Astrocyte (in vitro differentiated cells and primary cell): ENCODE measurements around the gene N4BP2L1.

Experiments
- CTCF ChIP-seq: IDR thresholded peaks from 2 replicates; pipeline ENCODE4 v1.5.1; 2011; ENCODE audit warnings: low read depth, mild to moderate bottlenecking, inconsistent platforms, low read length, moderate library complexity; ENCODE audit not compliant: insufficient read depth
- EZH2 ChIP-seq: IDR thresholded peaks from 2 replicates; pipeline ENCODE4 v1.6.1; 2012; ENCODE audit warnings: mild to moderate bottlenecking, low read length, inconsistent platforms; ENCODE audit not compliant: insufficient read depth

GRCh38 chr13:32415019-32415418, 12.9 kb downstream of the N4BP2L1 start:
- TF ChIP-seq CTCF, result peak; percentile 38
- no peak for TF ChIP-seq EZH2
